ENCODE measurements around the gene CATSPER3.

The CATSPER3 gene

GRCh38 chr5:134937526-134937925 is 30.2 kb upstream of the CATSPER3 start:
- TF ChIP-seq CTCF (IDR thresholded peaks at IDR 0.05) (no peak), ZFX (IDR thresholded peaks at IDR 0.05; ENCODE audit: borderline replicate concordance) (no peak)

GRCh38 chr5:134938030-134938429 is 29.7 kb upstream of the CATSPER3 start:
- no peak overlapping the region for H3K27ac ChIP-seq
- TF ChIP-seq CTCF (IDR thresholded peaks at IDR 0.05), result no peak
- no peak for TF ChIP-seq ZFX (IDR thresholded peaks at IDR 0.05; ENCODE audit: borderline replicate concordance)

More at GRCh38 chr5:134937526-134937925, 30.2 kb upstream of the CATSPER3 start:
- H3K27ac ChIP-seq, result no peak overlapping the region

- TF ChIP-seq CTCF (IDR thresholded peaks at IDR 0.05) (no peak), ZFX (IDR thresholded peaks at IDR 0.05; ENCODE audit: borderline replicate concordance) (no peak)
These were observed 28.2 kb upstream of the CATSPER3 start for GRCh38 chr5:134939500-134939899.

GRCh38 chr5:134943547-134943946 is 24.2 kb upstream of the CATSPER3 start:
- H3K27ac ChIP-seq, result no peak overlapping the region
- no peak for TF ChIP-seq CTCF (IDR thresholded peaks at IDR 0.05)
- no peak for TF ChIP-seq ZFX (IDR thresholded peaks at IDR 0.05; ENCODE audit: borderline replicate concordance)

More at GRCh38 chr5:134939500-134939899, 28.2 kb upstream of the CATSPER3 start:
- H3K27ac ChIP-seq, result no peak overlapping the region

GRCh38 chr5:134944630-134945029 is 23.1 kb upstream of the CATSPER3 start:
- H3K27ac ChIP-seq, result no peak overlapping the region
- no peak for TF ChIP-seq ZFX (IDR thresholded peaks at IDR 0.05; ENCODE audit: borderline replicate concordance)
- no peak for TF ChIP-seq CTCF (IDR thresholded peaks at IDR 0.05)

- no peak for TF ChIP-seq ZFX (IDR thresholded peaks at IDR 0.05; ENCODE audit: borderline replicate concordance)
- no peak for TF ChIP-seq CTCF (IDR thresholded peaks at IDR 0.05)
- H3K27ac ChIP-seq, result no peak overlapping the region
These were observed 22.7 kb upstream of the CATSPER3 start for GRCh38 chr5:134945041-134945440.

GRCh38 chr5:134948911-134949310 is 18.8 kb upstream of the CATSPER3 start:
- no peak overlapping the region for H3K27ac ChIP-seq
- TF ChIP-seq ZFX (IDR thresholded peaks at IDR 0.05; ENCODE audit: borderline replicate concordance) (no peak), CTCF (IDR thresholded peaks at IDR 0.05) (no peak)

All from 22Rv1 (cell line).